ENCODE measurements around the gene ZKSCAN7.
"Not testable (repeated sequence)": the region's sequence is repeated elsewhere in the genome, so short reads cannot be mapped to it uniquely, and the experiment has no call there.

ZKSCAN7 gene

GRCh38 chr3:44525060-44525459 is 29.9 kb upstream of the ZKSCAN7 start:
- H3K36me3 ChIP-seq (ENCODE audit: insufficient read depth, low read length): no peaks in the 10 kb centered on the region
- no peak overlapping the region for H3K4me3 ChIP-seq (ENCODE audit: low read depth in 1 of 2, low read length in 2 of 2)
- no peaks in the 10 kb centered on the region for H3K9me3 ChIP-seq (ENCODE audit: low read length)
- no peaks in the 10 kb centered on the region for H3K4me1 ChIP-seq (ENCODE audit: insufficient read depth, low read length)
- H3K9ac ChIP-seq (ENCODE audit: low read length): no peak overlapping the region
- H3K27ac ChIP-seq (ENCODE audit: low read depth, low read length): no peak overlapping the region
- peaks cover 5% of the 10 kb centered on the region in 2 donors for H3K27me3 ChIP-seq (ENCODE audit: control insufficient read depth in 1 of 2, insufficient read depth in 2 of 2, low read length in 2 of 2)

- H3K4me3 ChIP-seq (ENCODE audit: low read depth in 1 of 2, low read length in 2 of 2): no peak overlapping the region
- no peaks in the 10 kb centered on the region for H3K9me3 ChIP-seq (ENCODE audit: low read length)
- no peak overlapping the region for H3K27ac ChIP-seq (ENCODE audit: low read depth, low read length)
- H3K9ac ChIP-seq (ENCODE audit: low read length): no peak overlapping the region
- H3K36me3 ChIP-seq (ENCODE audit: insufficient read depth, low read length): no peaks in the 10 kb centered on the region
- H3K4me1 ChIP-seq (ENCODE audit: insufficient read depth, low read length): no peaks in the 10 kb centered on the region
- no peaks in the 10 kb centered on the region for H3K27me3 ChIP-seq (ENCODE audit: control insufficient read depth in 1 of 2, insufficient read depth in 2 of 2, low read length in 2 of 2)
These were observed 25.1 kb upstream of the ZKSCAN7 start for GRCh38 chr3:44529927-44530326.

- H3K9me3 ChIP-seq (ENCODE audit: low read length): no peaks in the 10 kb centered on the region
- H3K27me3 ChIP-seq (ENCODE audit: control insufficient read depth in 1 of 2, insufficient read depth in 2 of 2, low read length in 2 of 2): no peaks in the 10 kb centered on the region
- no peaks in the 10 kb centered on the region for H3K36me3 ChIP-seq (ENCODE audit: insufficient read depth, low read length)
- no peak overlapping the region for H3K27ac ChIP-seq (ENCODE audit: low read depth, low read length)
- no peak overlapping the region for H3K4me3 ChIP-seq (ENCODE audit: low read depth in 1 of 2, low read length in 2 of 2)
- no peaks in the 10 kb centered on the region for H3K4me1 ChIP-seq (ENCODE audit: insufficient read depth, low read length)
- H3K9ac ChIP-seq (ENCODE audit: low read length): no peak overlapping the region
These were observed 24.1 kb upstream of the ZKSCAN7 start for GRCh38 chr3:44530911-44531310.

GRCh38 chr3:44534659-44535058 is 20.3 kb upstream of the ZKSCAN7 start:
- H3K27ac ChIP-seq (ENCODE audit: low read depth, low read length); H3K36me3 ChIP-seq (ENCODE audit: insufficient read depth, low read length); H3K4me3 ChIP-seq (ENCODE audit: low read depth in 1 of 2, low read length in 2 of 2); H3K4me1 ChIP-seq (ENCODE audit: insufficient read depth, low read length); H3K9me3 ChIP-seq (ENCODE audit: low read length); H3K27me3 ChIP-seq (ENCODE audit: control insufficient read depth in 1 of 2, insufficient read depth in 2 of 2, low read length in 2 of 2); H3K9ac ChIP-seq (ENCODE audit: low read length): not testable (repeated sequence)

GRCh38 chr3:44535364-44535763 is 19.6 kb upstream of the ZKSCAN7 start:
- Histone ChIP-seq H3K9me3 (ENCODE audit: low read length) (no peaks in the 10 kb centered on the region), H3K4me1 (ENCODE audit: insufficient read depth, low read length) (no peaks in the 10 kb centered on the region), H3K36me3 (ENCODE audit: insufficient read depth, low read length) (no peaks in the 10 kb centered on the region), H3K4me3 (ENCODE audit: low read depth in 1 of 2, low read length in 2 of 2) (no peak overlapping the region), H3K27ac (ENCODE audit: low read depth, low read length) (no peak overlapping the region), H3K9ac (ENCODE audit: low read length) (no peak overlapping the region), H3K27me3 (ENCODE audit: control insufficient read depth in 1 of 2, insufficient read depth in 2 of 2, low read length in 2 of 2) (no peaks in the 10 kb centered on the region)

- not testable (repeated sequence) for H3K9me3 ChIP-seq (ENCODE audit: low read length); H3K9ac ChIP-seq (ENCODE audit: low read length); H3K4me1 ChIP-seq (ENCODE audit: insufficient read depth, low read length); H3K27me3 ChIP-seq (ENCODE audit: control insufficient read depth in 1 of 2, insufficient read depth in 2 of 2, low read length in 2 of 2); H3K4me3 ChIP-seq (ENCODE audit: low read depth in 1 of 2, low read length in 2 of 2); H3K36me3 ChIP-seq (ENCODE audit: insufficient read depth, low read length); H3K27ac ChIP-seq (ENCODE audit: low read depth, low read length)
These were observed 10.2 kb upstream of the ZKSCAN7 start for GRCh38 chr3:44544811-44545210.

- Histone ChIP-seq H3K27ac (ENCODE audit: low read depth, low read length) (no peak overlapping the region), H3K9me3 (ENCODE audit: low read length) (no peaks in the 10 kb centered on the region), H3K36me3 (ENCODE audit: insufficient read depth, low read length) (peaks cover 6% of the 10 kb centered on the region), H3K27me3 (ENCODE audit: control insufficient read depth in 1 of 2, insufficient read depth in 2 of 2, low read length in 2 of 2) (peaks cover 0 to 4% of the 10 kb centered on the region in 2 donors), H3K4me3 (ENCODE audit: low read depth in 1 of 2, low read length in 2 of 2) (peak overlapping the region; percentile 31 to 75), H3K9ac (ENCODE audit: low read length) (peak overlapping the region; percentile 32), H3K4me1 (ENCODE audit: insufficient read depth, low read length) (peaks cover 21% of the 10 kb centered on the region)
These were observed 730 bp downstream of the ZKSCAN7 start for GRCh38 chr3:44555723-44556122.

- H3K9ac ChIP-seq (ENCODE audit: low read length): no peak overlapping the region
- H3K4me1 ChIP-seq (ENCODE audit: insufficient read depth, low read length): peaks cover 21% of the 10 kb centered on the region
- no peak overlapping the region for H3K4me3 ChIP-seq (ENCODE audit: low read depth in 1 of 2, low read length in 2 of 2)
- peaks cover 12% of the 10 kb centered on the region for H3K36me3 ChIP-seq (ENCODE audit: insufficient read depth, low read length)
- no peak overlapping the region for H3K27ac ChIP-seq (ENCODE audit: low read depth, low read length)
- no peaks in the 10 kb centered on the region for H3K9me3 ChIP-seq (ENCODE audit: low read length)
- peaks cover 0 to 3% of the 10 kb centered on the region in 2 donors for H3K27me3 ChIP-seq (ENCODE audit: control insufficient read depth in 1 of 2, insufficient read depth in 2 of 2, low read length in 2 of 2)
These were observed 2.1 kb downstream of the ZKSCAN7 start for GRCh38 chr3:44557074-44557473.

GRCh38 chr3:44561076-44561475 is 6.1 kb downstream of the ZKSCAN7 start:
- Histone ChIP-seq H3K9ac (ENCODE audit: low read length) (no peak overlapping the region), H3K4me3 (ENCODE audit: low read depth in 1 of 2, low read length in 2 of 2) (no peak overlapping the region), H3K27me3 (ENCODE audit: control insufficient read depth in 1 of 2, insufficient read depth in 2 of 2, low read length in 2 of 2) (no peaks in the 10 kb centered on the region), H3K4me1 (ENCODE audit: insufficient read depth, low read length) (peaks cover 8% of the 10 kb centered on the region), H3K9me3 (ENCODE audit: low read length) (no peaks in the 10 kb centered on the region), H3K36me3 (ENCODE audit: insufficient read depth, low read length) (peaks cover 23% of the 10 kb centered on the region), H3K27ac (ENCODE audit: low read depth, low read length) (no peak overlapping the region)

- no peaks in the 10 kb centered on the region for H3K9me3 ChIP-seq (ENCODE audit: low read length)
- no peaks in the 10 kb centered on the region for H3K27me3 ChIP-seq (ENCODE audit: control insufficient read depth in 1 of 2, insufficient read depth in 2 of 2, low read length in 2 of 2)
- H3K27ac ChIP-seq (ENCODE audit: low read depth, low read length): no peak overlapping the region
- no peak overlapping the region for H3K4me3 ChIP-seq (ENCODE audit: low read depth in 1 of 2, low read length in 2 of 2)
- H3K4me1 ChIP-seq (ENCODE audit: insufficient read depth, low read length): no peaks in the 10 kb centered on the region
- H3K36me3 ChIP-seq (ENCODE audit: insufficient read depth, low read length): peaks cover 24% of the 10 kb centered on the region
- H3K9ac ChIP-seq (ENCODE audit: low read length): no peak overlapping the region
These were observed 7.2 kb downstream of the ZKSCAN7 start for GRCh38 chr3:44562147-44562546.

- Histone ChIP-seq H3K27ac (ENCODE audit: low read depth, low read length) (no peak overlapping the region), H3K9me3 (ENCODE audit: low read length) (peaks cover 7% of the 10 kb centered on the region), H3K27me3 (ENCODE audit: control insufficient read depth in 1 of 2, insufficient read depth in 2 of 2, low read length in 2 of 2) (no peaks in the 10 kb centered on the region), H3K4me1 (ENCODE audit: insufficient read depth, low read length) (no peaks in the 10 kb centered on the region), H3K4me3 (ENCODE audit: low read depth in 1 of 2, low read length in 2 of 2) (no peak overlapping the region), H3K36me3 (ENCODE audit: insufficient read depth, low read length) (peaks cover 42% of the 10 kb centered on the region), H3K9ac (ENCODE audit: low read length) (no peak overlapping the region)
These were observed 13.6 kb downstream of the ZKSCAN7 start for GRCh38 chr3:44568561-44568960.

GRCh38 chr3:44571024-44571423 is 16.0 kb downstream of the ZKSCAN7 start:
- Histone ChIP-seq H3K36me3 (ENCODE audit: insufficient read depth, low read length) (peaks cover 32% of the 10 kb centered on the region), H3K9ac (ENCODE audit: low read length) (no peak overlapping the region), H3K27ac (ENCODE audit: low read depth, low read length) (no peak overlapping the region), H3K27me3 (ENCODE audit: control insufficient read depth in 1 of 2, insufficient read depth in 2 of 2, low read length in 2 of 2) (no peaks in the 10 kb centered on the region), H3K9me3 (ENCODE audit: low read length) (peaks cover 7% of the 10 kb centered on the region), H3K4me1 (ENCODE audit: insufficient read depth, low read length) (no peaks in the 10 kb centered on the region), H3K4me3 (ENCODE audit: low read depth in 1 of 2, low read length in 2 of 2) (no peak overlapping the region)
